Activated CD8-positive, alpha-beta memory T cell treated with anti-CD3 and anti-CD28 coated beads for 36 hours (primary cell): ENCODE data around the gene DDX17. TPM values are rescaled to one million over a fixed set of nuclear protein-coding genes. Genes with fewer than 3 reads are reported as not detected.

Experiments used
- CTCF ChIA-PET: fragments of 350-600 bp; sonication (Branson Sonifier 250); formaldehyde crosslinking; loops from one replicate; lab custom pipeline; 2021; ENCODE audit warnings: antibody characterized with exemption; lab: Charles Lee
- POLR2A ChIA-PET: fragments of 350-600 bp; sonication (Branson Sonifier 250); formaldehyde crosslinking; loops from one replicate; lab custom pipeline; 2021; ENCODE audit warnings: antibody characterized with exemption; lab: Charles Lee
- total RNA-seq, 2 experiments: library from RNA; stranded (reverse); gene quantifications; one replicate each; pipeline ENCODE4 v1.2.3, GENCODE V29; 2021

The DDX17 gene
- 100 to 1,000 TPM; 320 to 341 TPM for total RNA-seq

DNA sequence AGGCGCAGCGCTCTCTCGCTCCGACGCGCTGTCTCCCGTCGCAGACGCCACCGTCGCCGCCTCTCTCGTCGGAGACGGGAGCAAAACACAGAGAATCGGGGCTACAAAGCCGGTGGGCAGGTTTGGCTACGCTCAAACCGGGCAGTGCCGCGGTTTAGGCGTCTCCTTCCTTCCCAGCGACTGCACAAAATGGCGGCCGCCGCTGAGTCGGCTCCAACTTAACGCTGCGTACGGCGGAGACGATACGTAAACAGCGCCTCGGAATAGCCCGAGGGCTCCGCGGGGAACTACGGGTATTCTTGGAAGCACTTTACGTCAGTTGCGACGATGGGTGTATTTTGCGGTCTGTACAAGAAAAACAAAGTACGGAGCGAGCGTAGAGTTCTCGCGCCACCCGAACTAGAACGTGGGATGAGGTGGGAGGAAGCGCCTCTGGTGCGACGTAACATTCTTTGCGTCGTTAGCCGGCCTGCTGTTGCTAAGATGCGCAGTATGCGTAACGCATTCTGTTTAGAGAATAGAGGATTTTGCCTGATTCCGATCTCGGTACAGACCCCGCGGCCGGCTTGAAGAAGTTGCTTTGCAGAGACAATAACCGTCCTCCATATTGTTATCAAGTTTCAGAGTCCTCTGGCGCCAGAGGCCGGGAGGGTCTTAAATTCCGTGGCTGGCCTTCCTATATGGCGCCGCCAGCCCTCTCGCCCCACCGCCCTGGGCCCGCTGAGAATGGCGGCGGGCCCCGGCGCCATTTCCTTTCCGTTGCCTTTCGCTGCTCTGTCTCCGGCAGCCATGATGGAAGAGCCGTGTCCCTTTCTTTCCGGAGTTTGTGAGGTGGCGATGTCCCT lies at the start of gene DDX17:
DDX17 (minus strand) TSS at position 194 of the 845 bp plus-strand sequence.
- ChIA-PET CTCF (no interaction called here), POLR2A (no interaction called here)

- CTCF ChIA-PET = interaction anchor here (0.8 kb wide), 1 partner anchor 15 kb away, joined by 3 read pairs; no protein-coding TSS in a partner anchor
- POLR2A ChIA-PET = no interaction called here
These were observed 48.2 kb upstream of the DDX17 start for GRCh38 chr22:38554281-38554680.

- POLR2A ChIA-PET = no interaction called here
- CTCF ChIA-PET = no interaction called here
These were observed 43.2 kb upstream of the DDX17 start for GRCh38 chr22:38549101-38549894.

- POLR2A ChIA-PET = no interaction called here
These were observed 34.6 kb upstream of the DDX17 start for GRCh38 chr22:38540701-38541100.

GRCh38 chr22:38531251-38531938 lies 25.3 kb upstream of the DDX17 start:
- POLR2A ChIA-PET = interaction anchor here (0.5 kb wide), 1 partner anchor 651 kb away, joined by 3 read pairs; no protein-coding TSS in a partner anchor
- CTCF ChIA-PET = no interaction called here

More at GRCh38 chr22:38540701-38541100, 34.6 kb upstream of the DDX17 start:
- CTCF ChIA-PET = no interaction called here

DNA sequence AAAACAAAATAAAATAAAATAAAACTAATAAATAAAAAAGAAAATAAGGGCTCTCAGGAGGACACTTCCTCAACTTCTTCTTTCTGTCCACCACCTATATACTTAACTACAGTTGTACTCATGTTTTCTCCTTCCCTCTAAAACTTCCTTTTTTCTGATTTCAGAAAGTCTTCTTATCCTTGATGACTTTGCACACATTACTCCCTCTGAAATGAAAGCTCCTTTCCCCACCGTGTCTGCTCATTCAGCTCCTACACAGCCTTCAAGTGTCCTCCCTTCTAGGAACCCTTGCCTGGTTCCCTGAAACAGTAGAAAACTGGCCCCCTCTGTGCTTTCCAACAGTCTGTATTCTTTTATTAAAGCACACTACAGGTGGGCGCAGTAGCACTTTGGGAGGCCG lies 18.3 kb upstream of the DDX17 start:
- ChIA-PET POLR2A (no interaction called here), CTCF (no interaction called here)

- POLR2A ChIA-PET = interaction anchor here (0.6 kb wide), 1 partner anchor 8 kb away, joined by 6 read pairs; no protein-coding TSS in a partner anchor
- CTCF ChIA-PET = interaction anchor here (0.6 to 0.7 kb wide), 3 partner anchors 123 to 503 kb away, joined by 3 to 5 read pairs (median 3); no protein-coding TSS in a partner anchor
These were observed 17.4 kb upstream of the DDX17 start for GRCh38 chr22:38523479-38523878.

- POLR2A ChIA-PET = no interaction called here
- CTCF ChIA-PET = interaction anchor here (0.6 kb wide), 1 partner anchor 502 kb away, joined by 3 read pairs; no protein-coding TSS in a partner anchor
These were observed 16.9 kb upstream of the DDX17 start for GRCh38 chr22:38523029-38523428.

DNA sequence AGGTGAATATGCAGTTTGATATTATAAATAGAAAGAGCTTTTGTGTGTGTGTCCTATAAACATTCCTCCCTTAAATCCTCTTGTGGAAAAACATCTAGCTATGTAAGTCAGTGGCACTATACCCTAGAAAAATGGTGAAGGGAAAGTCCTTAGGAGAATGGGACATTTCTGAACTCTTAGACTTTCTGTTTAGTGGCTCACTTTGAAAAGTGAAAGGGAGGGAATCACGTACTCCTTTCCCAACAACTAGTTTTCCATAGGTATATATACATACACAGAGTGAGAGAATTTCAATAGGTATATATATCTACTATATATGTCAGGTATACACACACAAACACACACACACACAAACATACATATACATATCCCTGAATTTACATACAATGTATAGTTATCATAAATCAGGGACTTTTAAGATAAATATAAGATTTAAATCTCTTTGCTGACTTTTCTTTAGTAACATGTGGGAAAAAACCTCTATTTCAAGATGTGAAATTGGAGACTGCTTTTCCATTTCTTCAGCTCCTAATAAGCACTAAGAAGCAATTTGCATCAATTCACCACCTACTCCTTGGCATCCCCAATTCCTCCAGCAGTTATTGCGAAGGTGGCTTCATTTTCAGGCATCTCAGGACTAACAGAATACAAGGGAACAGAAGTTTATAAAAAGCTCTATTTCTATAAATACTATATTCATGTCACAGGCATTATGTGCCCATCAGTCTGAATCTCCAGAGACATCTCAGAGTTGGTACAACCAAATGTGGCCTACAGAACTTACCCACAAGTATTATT lies 13.5 kb upstream of the DDX17 start:
- ChIA-PET POLR2A (no interaction called here), CTCF (no interaction called here)

DNA sequence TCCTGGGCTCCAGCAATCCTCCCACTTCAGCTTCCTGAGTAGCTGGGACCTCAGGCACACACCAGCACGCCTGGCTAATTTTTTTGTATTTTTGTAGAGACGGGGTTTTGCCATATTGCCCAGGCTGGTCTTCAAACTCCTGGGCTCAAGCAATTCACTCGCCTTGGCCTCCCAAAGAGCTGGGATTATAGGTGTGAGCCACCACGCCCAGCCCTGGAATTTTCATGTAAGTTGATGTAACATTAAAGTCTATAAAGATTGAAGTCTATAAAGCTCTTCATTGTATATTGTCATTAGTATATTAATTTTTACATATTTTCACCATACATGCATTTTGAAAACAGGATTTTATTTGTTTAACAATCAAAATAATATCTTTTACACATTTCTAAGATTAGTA lies 12.5 kb upstream of the DDX17 start:
- CTCF ChIA-PET = no interaction called here

GRCh38 chr22:38513063-38513462 lies 7.0 kb upstream of the DDX17 start:
- POLR2A ChIA-PET = no interaction called here
- CTCF ChIA-PET = interaction anchor here (0.9 kb wide), 1 partner anchor 59 kb away, joined by 3 read pairs; no protein-coding TSS in a partner anchor

More for the DNA sequence above, 12.5 kb upstream of the DDX17 start:
- POLR2A ChIA-PET = no interaction called here

DNA sequence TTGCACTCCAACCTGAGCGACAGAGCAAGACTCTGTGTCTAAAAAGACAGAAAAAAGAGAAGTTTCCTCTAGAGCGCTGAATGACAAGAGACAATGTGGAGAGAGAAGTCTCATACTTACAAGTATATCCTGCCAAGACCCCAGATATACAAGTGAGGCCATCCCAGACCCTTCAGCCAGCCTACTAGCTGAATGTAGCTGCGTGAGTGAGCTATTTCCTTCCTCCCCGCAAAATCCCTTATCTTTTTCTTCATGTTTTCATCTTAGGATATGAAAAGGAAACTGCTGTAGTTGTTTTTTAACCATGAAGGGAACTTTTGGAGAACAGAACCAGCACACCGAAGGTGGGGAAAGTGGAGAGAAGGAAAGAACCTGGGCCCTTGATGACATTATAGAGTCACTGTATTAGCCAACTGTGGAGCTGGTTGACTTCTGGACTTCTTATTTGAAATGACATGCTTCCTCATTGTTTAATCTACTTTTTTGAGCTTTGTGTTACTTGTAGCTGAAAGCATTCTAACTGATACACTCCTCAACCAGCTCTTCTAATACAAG lies 4.4 kb upstream of the DDX17 start:
- ChIA-PET POLR2A (no interaction called here), CTCF (no interaction called here)

DNA sequence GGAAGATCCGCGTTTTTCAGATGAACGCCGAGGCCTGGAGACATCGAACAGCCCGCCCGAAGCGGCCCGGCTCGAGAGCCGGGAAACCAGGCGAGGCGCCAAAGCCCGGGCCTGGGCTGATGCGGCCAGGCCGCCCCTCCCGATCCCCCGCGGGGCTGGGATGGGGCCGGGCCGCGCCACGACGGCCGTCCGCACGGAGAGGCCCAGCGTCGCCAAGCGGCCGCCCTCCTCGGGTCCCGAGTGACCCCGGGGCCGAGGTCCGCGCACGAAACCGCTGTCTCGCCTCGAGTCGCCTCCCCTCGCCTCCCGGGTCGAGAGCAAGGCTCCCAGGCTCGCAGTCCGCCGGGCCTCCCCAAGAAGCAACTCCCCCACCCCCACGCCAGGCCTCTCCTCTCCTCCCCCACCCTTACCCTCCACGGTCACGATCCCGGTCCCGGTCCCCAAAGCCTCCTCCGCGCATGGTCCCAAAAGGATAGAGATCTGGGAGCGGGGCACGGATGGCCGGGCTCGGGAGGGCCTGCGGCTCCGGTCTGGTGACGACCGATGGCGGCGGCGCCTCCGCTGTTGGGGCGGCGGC lies 482 bp downstream of the DDX17 start:
- POLR2A ChIA-PET = no interaction called here
- CTCF ChIA-PET = no interaction called here

- CTCF ChIA-PET = no interaction called here
- POLR2A ChIA-PET = no interaction called here
These were observed 1.2 kb downstream of the DDX17 start for GRCh38 chr22:38504731-38505540.

GRCh38 chr22:38503021-38503420 lies 3.1 kb downstream of the DDX17 start:
- CTCF ChIA-PET = interaction anchor here (0.7 kb wide), 1 partner anchor 196 kb away, joined by 4 read pairs; no protein-coding TSS in a partner anchor
- POLR2A ChIA-PET = interaction anchor here (1.6 kb wide), 1 partner anchor 22 kb away, joined by 8 read pairs; no protein-coding TSS in a partner anchor

DNA sequence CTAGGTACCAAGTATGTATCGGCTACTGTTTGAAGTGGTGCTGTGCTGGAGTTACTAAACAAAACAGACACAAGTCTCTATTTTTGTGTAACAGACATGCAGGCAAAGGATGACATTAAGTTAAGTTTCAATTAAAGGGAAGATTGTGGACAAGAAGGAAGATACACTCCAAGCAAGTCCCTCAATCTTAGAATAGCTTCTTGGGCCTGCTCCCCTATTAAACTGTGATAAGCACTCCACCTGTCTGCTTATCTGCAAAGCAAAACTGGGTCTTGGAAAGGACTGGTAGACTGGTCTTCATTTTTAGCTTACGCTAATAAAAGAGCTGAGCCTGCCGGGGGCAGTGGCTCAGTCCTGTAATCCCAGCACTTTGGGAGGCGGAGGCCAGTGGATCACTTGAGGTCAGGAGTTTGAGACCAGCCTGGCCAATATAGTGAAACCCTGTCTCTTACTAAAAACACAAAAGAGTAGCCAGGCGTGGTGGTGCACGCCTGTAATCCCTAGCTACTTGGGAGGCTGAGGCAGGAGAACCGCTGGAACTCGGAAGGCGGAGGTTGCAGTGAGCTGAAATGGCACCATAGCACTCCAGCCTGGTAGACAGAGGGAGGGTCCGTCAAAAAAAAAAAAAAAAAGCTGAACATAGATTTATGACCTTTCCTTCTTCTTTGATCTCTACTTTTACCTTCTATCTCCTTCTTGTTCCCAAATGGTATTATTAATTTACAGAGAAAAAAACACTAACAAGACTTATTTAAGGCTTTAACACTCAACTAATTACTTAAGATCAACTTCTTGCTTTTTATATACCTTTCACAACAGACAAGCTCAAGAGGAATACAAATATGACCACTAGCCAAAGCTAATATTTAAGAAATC lies 4.1 kb downstream of the DDX17 start:
- CTCF ChIA-PET = interaction anchor here (0.5 to 0.7 kb wide), 3 partner anchors 20 to 197 kb away, joined by 3 to 6 read pairs (median 4); no protein-coding TSS in a partner anchor
- POLR2A ChIA-PET = interaction anchor here (0.5 to 1.6 kb wide), 4 partner anchors 12 to 437 kb away, joined by 3 to 8 read pairs (median 4); no protein-coding TSS in a partner anchor
